Measurements from ENCODE around the gene CFAP46.
"Not testable (repeated sequence)": the region's sequence is repeated elsewhere in the genome, so short reads cannot be mapped to it uniquely, and the experiment has no call there.

DNA sequence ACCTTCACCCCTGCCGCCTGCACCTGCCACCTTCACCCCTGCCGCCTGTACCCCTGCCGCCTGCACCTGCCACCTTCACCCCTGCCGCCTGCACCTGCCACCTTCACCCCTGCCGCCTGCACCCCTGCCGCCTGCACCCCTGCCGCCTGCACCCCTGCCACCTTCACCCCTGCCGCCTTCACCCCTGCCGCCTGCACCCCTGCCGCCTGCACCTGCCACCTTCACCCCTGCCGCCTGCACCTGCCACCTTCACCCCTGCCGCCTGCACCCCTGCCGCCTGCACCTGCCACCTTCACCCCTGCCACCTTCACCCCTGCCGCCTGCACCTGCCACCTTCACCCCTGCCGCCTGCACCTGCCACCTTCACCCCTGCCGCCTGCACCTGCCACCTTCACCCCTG, 53.9 kb downstream of the CFAP46 start:
- TF ChIP-seq, protein P1, sequence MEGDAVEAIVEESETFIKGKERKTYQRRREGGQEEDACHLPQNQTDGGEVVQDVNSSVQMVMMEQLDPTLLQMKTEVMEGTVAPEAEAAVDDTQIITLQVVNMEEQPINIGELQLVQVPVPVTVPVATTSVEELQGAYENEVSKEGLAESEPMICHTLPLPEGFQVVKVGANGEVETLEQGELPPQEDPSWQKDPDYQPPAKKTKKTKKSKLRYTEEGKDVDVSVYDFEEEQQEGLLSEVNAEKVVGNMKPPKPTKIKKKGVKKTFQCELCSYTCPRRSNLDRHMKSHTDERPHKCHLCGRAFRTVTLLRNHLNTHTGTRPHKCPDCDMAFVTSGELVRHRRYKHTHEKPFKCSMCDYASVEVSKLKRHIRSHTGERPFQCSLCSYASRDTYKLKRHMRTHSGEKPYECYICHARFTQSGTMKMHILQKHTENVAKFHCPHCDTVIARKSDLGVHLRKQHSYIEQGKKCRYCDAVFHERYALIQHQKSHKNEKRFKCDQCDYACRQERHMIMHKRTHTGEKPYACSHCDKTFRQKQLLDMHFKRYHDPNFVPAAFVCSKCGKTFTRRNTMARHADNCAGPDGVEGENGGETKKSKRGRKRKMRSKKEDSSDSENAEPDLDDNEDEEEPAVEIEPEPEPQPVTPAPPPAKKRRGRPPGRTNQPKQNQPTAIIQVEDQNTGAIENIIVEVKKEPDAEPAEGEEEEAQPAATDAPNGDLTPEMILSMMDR (IDR thresholded peaks at IDR 0.05) = not testable (repeated sequence)
- not testable (repeated sequence) for TF ChIP-seq POLR2A (IDR thresholded peaks at IDR 0.05)

Data from esophagus squamous epithelium (tissue), 4 donors.